Uterus (tissue), 4 donors: Measurements from ENCODE around the gene EXOC4. TPM values are rescaled to one million over a fixed set of nuclear protein-coding genes. Genes with fewer than 3 reads are reported as not detected.

Experiments used
- DNase-seq, 2 donors: peaks; one replicate each; pipeline ENCODE4 v3.0.0-alpha.2; 2019 to 2020
- H3K27ac ChIP-seq, 2 donors: fragments of 200-600 bp; sonication (generic); 1 replicate in 1 of 2; 2 replicates in 1 of 2; pipeline ENCODE4 v1.5.1; 2016 to 2018
- H3K27me3 ChIP-seq, 2 donors: fragments of 200-600 bp; sonication (generic); one replicate each; pipeline ENCODE4 v1.5.1; 2018 to 2019; ENCODE audit warnings: control low read depth in 1 of 2
- H3K36me3 ChIP-seq, 2 donors: fragments of 200-600 bp; sonication (generic); one replicate each; pipeline ENCODE4 v1.5.1; 2019; ENCODE audit warnings: control low read depth in 1 of 2
- H3K4me1 ChIP-seq, 2 donors: fragments of 200-600 bp; sonication (generic); one replicate each; pipeline ENCODE4 v1.5.1; 2018 to 2019; ENCODE audit warnings: control low read depth in 1 of 2
- H3K4me3 ChIP-seq, 2 donors: fragments of 200-600 bp; sonication (generic); 1 replicate in 1 of 2; 2 replicates in 1 of 2; pipeline ENCODE4 v1.5.1; 2018 to 2019; ENCODE audit warnings: mild to moderate bottlenecking in 1 of 2
- H3K9me3 ChIP-seq, 2 donors: fragments of 200-600 bp; sonication (generic); one replicate each; pipeline ENCODE4 v1.5.1; 2019; ENCODE audit warnings: control low read depth in 1 of 2
- CTCF ChIP-seq, 4 experiments: fragments of 200-600 bp in 2 of 4; fragments of 450-650 bp in 2 of 4; sonication (generic) in 2 of 4; IDR thresholded peaks; one replicate each; pipeline ENCODE4 v1.5.1; 2016 to 2019; ENCODE audit warnings: antibody characterized with exemption in 4 of 4, mild to moderate bottlenecking in 2 of 4, moderate library complexity in 1 of 4
- POLR2A ChIP-seq, 2 donors: fragments of 450-650 bp; IDR thresholded peaks; one replicate each; pipeline ENCODE4 v1.6.1; 2016; ENCODE audit warnings: antibody characterized with exemption in 2 of 2, mild to moderate bottlenecking in 1 of 2, moderate library complexity in 1 of 2
- intact Hi-C: fragments of 100-400 bp; cut with DNase I; formaldehyde crosslinking; loops from one replicate; pipeline ENCODE4 v1.15.1; 2023; ENCODE audit warnings: low total_unique reads
- total RNA-seq, 4 donors: library from RNA; depleted of rRNA in 3 of 4; stranded (reverse); fragments of >200 nt in 3 of 4; gene quantifications; one replicate each; pipeline versions ENCODE4 v1.1.0 to v1.2.4, GENCODE V29; 2014 to 2023
- donor health status: DM: yes; HTN: yes; CAD: no.

EXOC4 gene
- total RNA-seq, 4 donors from 2014 or later: 27.2 to 126 (median 65.4) TPM

GRCh38 chr7:133691727-133692610 is 439.1 kb downstream of the EXOC4 start:
- Histone ChIP-seq H3K27me3 (no peaks in the 10 kb centered on the region), H3K36me3 (no peaks in the 10 kb centered on the region), H3K27ac (no peak overlapping the region), H3K4me1 (no peaks in the 10 kb centered on the region), H3K9me3 (no peaks in the 10 kb centered on the region), H3K4me3 (no peak overlapping the region)
- intact Hi-C loops: no loop called here
- TF ChIP-seq POLR2A (IDR thresholded peaks at IDR 0.05) (no peak), CTCF (IDR thresholded peaks at IDR 0.05) (no peak)
- DNase-seq: no peak

GRCh38 chr7:133693281-133693680 is 440.4 kb downstream of the EXOC4 start:
- no peaks in the 10 kb centered on the region for H3K27me3 ChIP-seq
- no peaks in the 10 kb centered on the region for H3K9me3 ChIP-seq
- TF ChIP-seq POLR2A (IDR thresholded peaks at IDR 0.05) (no peak), CTCF (IDR thresholded peaks at IDR 0.05) (no peak)
- H3K4me1 ChIP-seq: no peaks in the 10 kb centered on the region
- no peak for DNase-seq
- H3K4me3 ChIP-seq: no peak overlapping the region
- intact Hi-C loops: no loop called here
- H3K36me3 ChIP-seq: no peaks in the 10 kb centered on the region
- no peak overlapping the region for H3K27ac ChIP-seq

- no peaks in the 10 kb centered on the region for H3K9me3 ChIP-seq
- H3K4me3 ChIP-seq: no peak overlapping the region
- intact Hi-C loops: no loop called here
- no peak for DNase-seq
- no peaks in the 10 kb centered on the region for H3K36me3 ChIP-seq
- H3K4me1 ChIP-seq: no peaks in the 10 kb centered on the region
- H3K27me3 ChIP-seq: no peaks in the 10 kb centered on the region
- TF ChIP-seq CTCF (IDR thresholded peaks at IDR 0.05) (no peak), POLR2A (IDR thresholded peaks at IDR 0.05) (no peak)
- no peak overlapping the region for H3K27ac ChIP-seq
Observed at GRCh38 chr7:133696056-133696455, 443.2 kb downstream of the EXOC4 start.

GRCh38 chr7:133697585-133697984 is 444.7 kb downstream of the EXOC4 start:
- intact Hi-C loops: no loop called here
- H3K4me3 ChIP-seq: no peak overlapping the region
- H3K27ac ChIP-seq: no peak overlapping the region
- H3K4me1 ChIP-seq: no peaks in the 10 kb centered on the region
- DNase-seq: no peak
- no peaks in the 10 kb centered on the region for H3K27me3 ChIP-seq
- H3K9me3 ChIP-seq: no peaks in the 10 kb centered on the region
- H3K36me3 ChIP-seq: no peaks in the 10 kb centered on the region
- TF ChIP-seq CTCF (IDR thresholded peaks at IDR 0.05): no peak
- TF ChIP-seq POLR2A (IDR thresholded peaks at IDR 0.05): no peak

- DNase-seq: no peak
- H3K4me3 ChIP-seq: no peak overlapping the region
- no peaks in the 10 kb centered on the region for H3K27me3 ChIP-seq
- H3K4me1 ChIP-seq: no peaks in the 10 kb centered on the region
- TF ChIP-seq POLR2A (IDR thresholded peaks at IDR 0.05) (no peak), CTCF (IDR thresholded peaks at IDR 0.05) (no peak)
- H3K27ac ChIP-seq: no peak overlapping the region
- intact Hi-C loops: no loop called here
- H3K9me3 ChIP-seq: no peaks in the 10 kb centered on the region
- no peaks in the 10 kb centered on the region for H3K36me3 ChIP-seq
Observed at GRCh38 chr7:133698127-133698526, 445.2 kb downstream of the EXOC4 start.
